ENCODE measurements around the gene TRMT112.
"Not testable (repeated sequence)": the region's sequence is repeated elsewhere in the genome, so short reads cannot be mapped to it uniquely, and the experiment has no call there.

Gene TRMT112

GRCh38 chr11:64331569-64332371 is 14.4 kb upstream of the TRMT112 start:
- DNase-seq (ENCODE audit: low spot score) = peak; percentile 67

GRCh38 chr11:64330888-64331287 is 13.5 kb upstream of the TRMT112 start:
- no peak for DNase-seq (ENCODE audit: low spot score)

GRCh38 chr11:64327993-64328392 is 10.6 kb upstream of the TRMT112 start:
- DNase-seq (ENCODE audit: low spot score) = no peak

- DNase-seq (ENCODE audit: low spot score) = no peak
Measured at GRCh38 chr11:64327375-64327774, 10.0 kb upstream of the TRMT112 start.

GRCh38 chr11:64324692-64325469 is 7.5 kb upstream of the TRMT112 start:
- no peak for DNase-seq (ENCODE audit: low spot score)

- DNase-seq (ENCODE audit: low spot score) = not testable (repeated sequence)
Measured at GRCh38 chr11:64323984-64324383, 6.6 kb upstream of the TRMT112 start.

- no peak for DNase-seq (ENCODE audit: low spot score)
Measured at GRCh38 chr11:64323373-64323772, 6.0 kb upstream of the TRMT112 start.

- DNase-seq (ENCODE audit: low spot score) = no peak
Measured at GRCh38 chr11:64322925-64323260, 5.5 kb upstream of the TRMT112 start.

- DNase-seq (ENCODE audit: low spot score) = no peak
Measured at GRCh38 chr11:64321533-64321932, 4.2 kb upstream of the TRMT112 start.

- DNase-seq (ENCODE audit: low spot score) = no peak
Measured at GRCh38 chr11:64321026-64321425, 3.7 kb upstream of the TRMT112 start.

GRCh38 chr11:64320556-64320955 is 3.2 kb upstream of the TRMT112 start:
- no peak for DNase-seq (ENCODE audit: low spot score)

- DNase-seq (ENCODE audit: low spot score) = no peak
Measured at GRCh38 chr11:64318766-64319761, 1.7 kb upstream of the TRMT112 start.

- DNase-seq (ENCODE audit: low spot score) = peak; percentile 97
Measured at GRCh38 chr11:64317961-64318765, 804 bp upstream of the TRMT112 start, which contains the start of gene PRDX5. TSS of gene PRDX5 (plus strand) at chr11:64318121. CDS start at chr11:64318216, 95 bp downstream.

GRCh38 chr11:64316672-64317324 is 561 bp downstream of the TRMT112 start:
- DNase-seq (ENCODE audit: low spot score) = peak; percentile 22

- DNase-seq (ENCODE audit: low spot score) = not testable (repeated sequence)
Measured at GRCh38 chr11:64315667-64316526, 1.5 kb downstream of the TRMT112 start.

GRCh38 chr11:64314805-64315561 is 2.4 kb downstream of the TRMT112 start:
- no peak for DNase-seq (ENCODE audit: low spot score)

- no peak for DNase-seq (ENCODE audit: low spot score)
Measured at GRCh38 chr11:64314146-64314804, 3.1 kb downstream of the TRMT112 start.

- DNase-seq (ENCODE audit: low spot score) = no peak
Measured at GRCh38 chr11:64313491-64314145, 3.7 kb downstream of the TRMT112 start.

Measured in CD4-positive, alpha-beta T cell treated with Interleukin-6 at 100 ng/mL for 8 hours (primary cell).